SK-N-SH (cell line): ENCODE results near the gene TRIM29. TPM values are rescaled to one million over a fixed set of nuclear protein-coding genes. Genes with fewer than 3 reads are reported as not detected.

ENCODE experiments used
- CTCF ChIA-PET: fragments of 300-600, 350-600 bp; formaldehyde crosslinking; extraction: SDS; loops from one replicate; lab custom pipeline; 2021; lab: Yijun Ruan, JAX
- POLR2A ChIA-PET: fragments of 350-600 bp; sonication (Branson Sonifier 250); formaldehyde crosslinking; extraction: SDS; loops from one replicate; lab custom pipeline; 2020; ENCODE audit warnings: antibody characterized with exemption, inconsistent platforms; lab: Yijun Ruan, JAX
- DNase-seq: peaks from one replicate; pipeline ENCODE4 v3.0.0; 2012
- H2AFZ ChIP-seq: fragments of 200-600 bp; sonication (generic); 2 replicates; pipeline ENCODE4 v1.8.1; 2016; ENCODE audit warnings: antibody characterized with exemption, mild to moderate bottlenecking, low read depth
- H3F3A ChIP-seq: fragments of 200-600 bp; sonication (generic); replicated peaks from 2 replicates; pipeline ENCODE3; 2016; ENCODE audit warnings: antibody characterized with exemption, mild to moderate bottlenecking; ENCODE audit not compliant: insufficient read depth
- H3K27ac ChIP-seq, 2 experiments: fragments of 200-500 bp in 1 of 2; fragments of 200-600 bp in 1 of 2; sonication (Bioruptor generic) in 1 of 2; sonication (generic), shearing (Covaris generic) in 1 of 2; 2 replicates each; pipeline versions ENCODE4 v1.5.1 to v1.6.1; 2014 to 2016; ENCODE audit warnings: low read depth in 2 of 2, inconsistent platforms in 1 of 2, low read length in 1 of 2, mild to moderate bottlenecking in 1 of 2, mixed read lengths in 1 of 2
- H3K27me3 ChIP-seq: fragments of 200-600 bp; sonication (generic), shearing (Covaris generic); 2 replicates; pipeline ENCODE4 v1.6.1; 2016; ENCODE audit warnings: mixed run types; ENCODE audit not compliant: insufficient read depth
- H3K36me3 ChIP-seq, 2 experiments: fragments of 200-500 bp in 1 of 2; fragments of 200-600 bp in 1 of 2; sonication (Bioruptor generic) in 1 of 2; sonication (generic) in 1 of 2; replicated peaks in 1 of 2; 2 replicates each; pipeline versions ENCODE3 to v1.5.1; 2014 to 2016; ENCODE audit warnings: low read length in 1 of 2, mild to moderate bottlenecking in 1 of 2; ENCODE audit not compliant: insufficient read depth in 2 of 2, control insufficient read depth in 1 of 2
- H3K4me1 ChIP-seq, 2 experiments: fragments of 200-500 bp in 1 of 2; fragments of 200-600 bp in 1 of 2; sonication (Bioruptor generic) in 1 of 2; sonication (generic), shearing (Covaris generic) in 1 of 2; 2 replicates each; pipeline versions ENCODE4 v1.5.1 to v1.6.1; 2014 to 2016; ENCODE audit warnings: low read depth in 1 of 2, low read length in 1 of 2, mixed run types in 1 of 2; ENCODE audit not compliant: insufficient read depth in 2 of 2, control insufficient read depth in 1 of 2
- H3K4me2 ChIP-seq: fragments of 200-600 bp; sonication (generic), shearing (Covaris generic); 2 replicates; pipeline ENCODE4 v1.6.1; 2017; ENCODE audit warnings: mixed run types
- H3K4me3 ChIP-seq, 2 experiments: fragments of 200-500 bp in 1 of 2; fragments of 200-600 bp in 1 of 2; sonication (Bioruptor generic) in 1 of 2; sonication (generic), shearing (Covaris generic) in 1 of 2; 2 replicates each; pipeline versions ENCODE4 v1.5.1 to v1.8.1; 2014 to 2016; ENCODE audit warnings: low read depth in 2 of 2, inconsistent platforms in 1 of 2, low read length in 1 of 2, mild to moderate bottlenecking in 1 of 2, mixed read lengths in 1 of 2, moderate library complexity in 1 of 2
- H3K79me2 ChIP-seq: fragments of 200-600 bp; sonication (generic); 2 replicates; pipeline ENCODE4 v1.8.1; 2017; ENCODE audit warnings: mild to moderate bottlenecking; ENCODE audit not compliant: insufficient read depth
- H3K9ac ChIP-seq: fragments of 200-600 bp; sonication (generic); 2 replicates; pipeline ENCODE4 v1.6.1; 2017; ENCODE audit warnings: mixed run types
- H3K9me2 ChIP-seq: fragments of 200-600 bp; sonication (generic); 2 replicates; pipeline ENCODE4 v1.6.1; 2017; ENCODE audit warnings: mixed run types
- H3K9me3 ChIP-seq: fragments of 200-600 bp; sonication (generic); 2 replicates; pipeline ENCODE4 v1.6.1; 2017; ENCODE audit warnings: mixed run types, mild to moderate bottlenecking, moderate library complexity
- H4K20me1 ChIP-seq: fragments of 200-600 bp; sonication (generic); 2 replicates; pipeline ENCODE4 v1.6.1; 2017; ENCODE audit warnings: mild to moderate bottlenecking, mixed run types; ENCODE audit not compliant: insufficient read depth
- ELF1 ChIP-seq: IDR thresholded peaks from 2 replicates; pipeline ENCODE4 v1.4.0; 2012
- FOSL2 ChIP-seq: IDR thresholded peaks from 2 replicates; pipeline ENCODE4 v1.4.0; 2012; ENCODE audit warnings: low read depth, mild to moderate bottlenecking, moderate library complexity, borderline replicate concordance
- FOXJ3 ChIP-seq: sonication (generic); formaldehyde crosslinking; IDR thresholded peaks from 2 replicates; pipeline ENCODE4 v1.5.1; 2020; ENCODE audit warnings: mild to moderate bottlenecking, missing genetic modification reagents
- FOXM1 ChIP-seq: IDR thresholded peaks from 2 replicates; pipeline ENCODE4 v1.4.0; 2012; ENCODE audit warnings: low read depth, mild to moderate bottlenecking
- GABPA ChIP-seq: IDR thresholded peaks from 2 replicates; pipeline ENCODE4 v1.4.0; 2012; ENCODE audit warnings: low read depth, mild to moderate bottlenecking
- IRF3 ChIP-seq: fragments of 150-350 bp; IDR thresholded peaks from 2 replicates; pipeline ENCODE4 v1.6.1; 2016; ENCODE audit warnings: mild to moderate bottlenecking, low read depth, low read length
- PBX3 ChIP-seq: IDR thresholded peaks from 2 replicates; pipeline ENCODE4; 2012
- REST ChIP-seq: IDR thresholded peaks from 2 replicates; pipeline ENCODE4 v1.6.1; 2012; ENCODE audit warnings: mild to moderate bottlenecking, low read depth, low read length, moderate library complexity
- SIN3A ChIP-seq: IDR thresholded peaks from 2 replicates; pipeline ENCODE4 v1.6.1; 2012; ENCODE audit warnings: low read depth, mild to moderate bottlenecking, low read length, moderate library complexity, borderline replicate concordance
- SMC3 ChIP-seq: IDR thresholded peaks from 2 replicates; pipeline ENCODE4 v1.6.1; 2012; ENCODE audit warnings: low read depth, low read length, improper control_type of control experiment
- TCF12 ChIP-seq: IDR thresholded peaks from 2 replicates; pipeline ENCODE4 v1.4.0; 2012
- USF2 ChIP-seq: fragments of 150-350 bp; IDR thresholded peaks from 2 replicates; pipeline ENCODE4 v1.6.1; 2017; ENCODE audit warnings: antibody characterized with exemption, low read length, low read depth, borderline replicate concordance
- YY1 ChIP-seq: IDR thresholded peaks from 2 replicates; pipeline ENCODE4 v1.4.0; 2012; ENCODE audit warnings: low read depth, mild to moderate bottlenecking
- ZBTB33 ChIP-seq: IDR thresholded peaks from 2 replicates; pipeline ENCODE4 v1.4.0; 2012; ENCODE audit warnings: low read depth, borderline replicate concordance
- WGBS: methylation state at CpG from one replicate; pipeline ENCODE4 v1.1.6; 2017; ENCODE audit warnings: low lambda C conversion rate; 5-methylcytosine and 5-hydroxymethylcytosine counted together
- polyA plus RNA-seq, 3 experiments: library from polyadenylated mRNA; depleted of rRNA; stranded (reverse); fragments of >200 nt; gene quantifications; 2 replicates each; pipeline ENCODE4 v1.2.3, GENCODE V29; 2012

The TRIM29 gene
- polyA plus RNA-seq, 1 of the 3 experiments (the other 2 are of a cell fraction): 0.03 TPM

GRCh38 chr11:120089036-120090001 is 48.6 kb downstream of the TRIM29 start (continued):
- TF ChIP-seq REST (no peak), ELF1 (no peak), USF2 (no peak), YY1 (no peak), PBX3 (no peak), FOXJ3 (CRISPR knock-in tag) (no peak), FOXM1 (no peak), SMC3 (no peak), TCF12 (no peak)

- Histone ChIP-seq H3K9ac (no peak overlapping the region), H3K4me3 (no peak overlapping the region), H2AFZ (no peak overlapping the region), H4K20me1 (no peaks in the 10 kb centered on the region), H3K27me3 (no peaks in the 10 kb centered on the region; the same call in 1 of the 2 replicates), H3K9me2 (no peaks in the 10 kb centered on the region), H3K4me2 (no peak overlapping the region), H3F3A (no peaks in the 10 kb centered on the region), H3K36me3 (no peaks in the 10 kb centered on the region), H3K79me2 (no peaks in the 10 kb centered on the region), H3K27ac (no peak overlapping the region), H3K9me3 (no peaks in the 10 kb centered on the region), H3K4me1 (no peaks in the 10 kb centered on the region)
- TF ChIP-seq SIN3A: no peak
- no peak for TF ChIP-seq GABPA
- no peak for TF ChIP-seq IRF3
- no peak for TF ChIP-seq ZBTB33
- no peak for TF ChIP-seq FOSL2
- TF ChIP-seq TCF12: no peak
- TF ChIP-seq SMC3: no peak
- ChIA-PET CTCF (interaction anchor here (1.1 to 1.6 kb wide), 4 partner anchors 8 to 359 kb away, joined by 3 read pairs; partner anchors contain the start of gene NECTIN1), POLR2A (no interaction called here)
- WGBS: 34% methylated on average over 2 of the region's 2 CpGs
- DNase-seq: no peak
Measured at GRCh38 chr11:120088056-120088455, 49.9 kb downstream of the TRIM29 start.
